Skeletal muscle tissue (tissue), 4 donors: ENCODE results near the gene PLIN1. TPM values are rescaled to one million over a fixed set of nuclear protein-coding genes. Genes with fewer than 3 reads are reported as not detected.

ENCODE experiments used
- H3K27ac ChIP-seq: one replicate; pipeline ENCODE4 v1.7.0; 2013; ENCODE audit warnings: mild to moderate bottlenecking, low read depth, low read length, inconsistent platforms
- H3K27me3 ChIP-seq, 3 donors: one replicate each; pipeline ENCODE4 v1.7.0; 2013; ENCODE audit warnings: low read length in 3 of 3; ENCODE audit not compliant: control insufficient read depth in 3 of 3, insufficient read depth in 3 of 3
- H3K36me3 ChIP-seq, 3 donors: one replicate each; pipeline ENCODE4 v1.7.0; 2013; ENCODE audit warnings: low read length in 3 of 3; ENCODE audit not compliant: control insufficient read depth in 3 of 3, insufficient read depth in 3 of 3
- H3K4me1 ChIP-seq, 3 donors: one replicate each; pipeline ENCODE4 v1.7.0; 2013; ENCODE audit warnings: low read length in 3 of 3, mild to moderate bottlenecking in 3 of 3; ENCODE audit not compliant: control insufficient read depth in 3 of 3, insufficient read depth in 3 of 3
- H3K4me3 ChIP-seq, 3 donors: one replicate each; pipeline ENCODE4 v1.7.0; 2013; ENCODE audit warnings: low read length in 3 of 3
- H3K9ac ChIP-seq, 3 donors: one replicate each; pipeline ENCODE4 v1.7.0; 2013; ENCODE audit warnings: low read length in 3 of 3, mild to moderate bottlenecking in 3 of 3, moderate library complexity in 2 of 3, low read depth in 1 of 3
- H3K9me3 ChIP-seq, 3 donors: one replicate each; pipeline ENCODE4 v1.7.0; 2013; ENCODE audit warnings: low read length in 3 of 3; ENCODE audit not compliant: control insufficient read depth in 3 of 3
- total RNA-seq: library from RNA; depleted of rRNA; stranded (reverse); fragments of >200 nt; gene quantifications from one replicate; pipeline ENCODE4 v1.2.3, GENCODE V29; 2014
- donor health status: Osteomylitis.

PLIN1 gene, protein sequence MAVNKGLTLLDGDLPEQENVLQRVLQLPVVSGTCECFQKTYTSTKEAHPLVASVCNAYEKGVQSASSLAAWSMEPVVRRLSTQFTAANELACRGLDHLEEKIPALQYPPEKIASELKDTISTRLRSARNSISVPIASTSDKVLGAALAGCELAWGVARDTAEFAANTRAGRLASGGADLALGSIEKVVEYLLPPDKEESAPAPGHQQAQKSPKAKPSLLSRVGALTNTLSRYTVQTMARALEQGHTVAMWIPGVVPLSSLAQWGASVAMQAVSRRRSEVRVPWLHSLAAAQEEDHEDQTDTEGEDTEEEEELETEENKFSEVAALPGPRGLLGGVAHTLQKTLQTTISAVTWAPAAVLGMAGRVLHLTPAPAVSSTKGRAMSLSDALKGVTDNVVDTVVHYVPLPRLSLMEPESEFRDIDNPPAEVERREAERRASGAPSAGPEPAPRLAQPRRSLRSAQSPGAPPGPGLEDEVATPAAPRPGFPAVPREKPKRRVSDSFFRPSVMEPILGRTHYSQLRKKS
- total RNA-seq, result 39.7 TPM

DNA sequence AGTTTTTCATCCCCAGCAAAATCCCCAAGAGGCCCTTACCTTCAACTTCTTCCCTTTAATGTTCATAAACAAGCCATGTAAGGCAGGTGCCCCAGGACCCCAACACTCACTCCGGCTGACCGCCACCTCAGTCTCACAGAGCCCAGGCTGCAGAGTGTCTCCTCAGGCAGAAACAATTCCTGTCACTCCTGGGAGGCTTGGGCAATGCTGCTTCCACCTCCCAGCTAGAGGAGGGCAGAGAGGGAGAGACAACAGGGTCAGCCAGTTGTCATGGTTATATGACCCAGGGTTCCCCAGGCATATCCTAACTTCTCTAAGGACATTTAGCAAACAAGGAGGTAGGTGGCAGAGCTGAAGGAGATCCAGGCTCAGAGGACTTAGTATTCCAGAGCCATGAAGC lies at the start of gene PLIN1:
TSS of gene PLIN1 (minus strand) at position 156 of the 400 bp plus-strand sequence. CDS start 1,878 bp downstream, outside the sequence.
- Histone ChIP-seq H3K27ac (peak within 1 kb of the TSS; percentile 9), H3K9me3 (no peaks in the 10 kb centered on the region), H3K9ac (peak within 1 kb of the TSS in 1 of 3 donors; percentile 40), H3K36me3 (peaks cover 0 to 4% (median 2%) of the 10 kb centered on the region in 3 donors), H3K4me3 (no peak within 1 kb of the TSS), H3K4me1 (peaks cover 16 to 26% (median 23%) of the 10 kb centered on the region in 3 donors), H3K27me3 (no peaks in the 10 kb centered on the region)

DNA sequence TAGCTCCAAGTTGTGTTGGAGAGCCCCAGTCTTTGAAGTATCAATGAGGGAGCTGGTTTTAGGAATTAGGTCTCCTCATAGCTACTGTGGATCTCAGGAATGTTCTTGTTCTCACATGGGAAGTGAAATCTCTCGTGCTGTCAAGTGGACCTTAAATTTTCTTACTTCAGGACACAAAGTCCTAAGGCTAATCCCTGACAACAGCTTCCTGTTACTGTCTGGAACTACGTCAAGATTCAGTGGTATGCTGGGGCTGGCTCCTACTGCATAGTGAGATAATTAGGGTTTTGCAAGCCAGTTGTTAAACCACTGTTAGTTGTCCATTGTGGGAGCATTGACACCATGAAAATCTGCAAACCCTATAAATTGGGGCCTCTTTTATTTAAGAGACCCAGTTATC lies 49.1 kb upstream of the PLIN1 start:
- Histone ChIP-seq H3K36me3 (no peaks in the 10 kb centered on the region), H3K27me3 (peaks cover 0 to 4% (median 0%) of the 10 kb centered on the region in 3 donors), H3K27ac (no peak overlapping the region), H3K4me1 (peaks cover 2 to 8% (median 6%) of the 10 kb centered on the region in 3 donors), H3K4me3 (no peak overlapping the region), H3K9ac (no peak overlapping the region), H3K9me3 (peaks cover 0 to 4% (median 0%) of the 10 kb centered on the region in 3 donors)

DNA sequence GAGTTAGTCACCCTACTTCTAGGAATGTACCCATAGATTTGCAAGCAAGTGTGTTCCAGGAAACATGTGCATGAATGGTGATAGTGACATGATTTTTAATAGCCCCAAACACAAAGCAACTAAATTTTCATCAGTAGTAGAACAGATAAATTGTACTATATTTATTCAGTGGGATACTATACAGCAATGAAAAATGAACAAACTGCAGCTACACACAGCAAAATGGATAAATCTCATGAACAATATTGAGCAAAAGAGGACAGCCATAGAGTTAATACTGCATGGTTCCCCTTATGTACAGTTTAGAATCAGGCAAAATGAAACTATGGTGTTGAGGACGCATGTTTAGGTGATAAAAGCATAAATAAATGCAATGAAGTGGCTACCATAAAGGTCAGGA lies 45.9 kb upstream of the PLIN1 start:
- Histone ChIP-seq H3K27me3 (peaks cover 0 to 5% (median 0%) of the 10 kb centered on the region in 3 donors), H3K9ac (no peak overlapping the region), H3K4me3 (no peak overlapping the region), H3K27ac (no peak overlapping the region), H3K9me3 (peaks cover 0 to 4% (median 0%) of the 10 kb centered on the region in 3 donors), H3K4me1 (peaks cover 2 to 8% (median 6%) of the 10 kb centered on the region in 3 donors), H3K36me3 (no peaks in the 10 kb centered on the region)

GRCh38 chr15:89724621-89725020 lies 45.5 kb upstream of the PLIN1 start:
- Histone ChIP-seq H3K4me1 (peaks cover 2 to 8% (median 6%) of the 10 kb centered on the region in 3 donors), H3K27me3 (peaks cover 0 to 5% (median 0%) of the 10 kb centered on the region in 3 donors), H3K9ac (no peak overlapping the region), H3K36me3 (no peaks in the 10 kb centered on the region), H3K9me3 (peaks cover 0 to 4% (median 0%) of the 10 kb centered on the region in 3 donors), H3K4me3 (no peak overlapping the region), H3K27ac (no peak overlapping the region)

DNA sequence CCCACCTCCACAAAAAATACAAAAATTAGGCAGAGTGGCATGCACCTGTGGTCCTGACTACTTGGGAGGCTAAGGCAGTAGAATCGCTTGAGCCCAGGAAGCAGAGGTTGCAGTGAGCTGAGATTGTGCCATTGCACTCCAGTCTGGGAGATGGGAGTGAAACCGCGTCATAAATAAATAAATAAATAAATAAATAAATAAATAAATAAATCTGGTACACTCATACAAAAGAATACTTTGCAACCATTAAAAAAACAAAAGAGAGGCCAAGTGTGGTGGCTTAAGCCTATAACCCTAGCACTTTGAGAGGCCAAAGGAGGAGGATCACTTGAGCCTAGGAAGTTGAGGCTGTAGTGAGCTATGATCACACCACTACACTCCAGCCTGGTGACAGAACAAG lies 43.9 kb upstream of the PLIN1 start:
- Histone ChIP-seq H3K27me3 (peaks cover 0 to 5% (median 0%) of the 10 kb centered on the region in 3 donors), H3K9me3 (peaks cover 0 to 4% (median 0%) of the 10 kb centered on the region in 3 donors), H3K36me3 (no peaks in the 10 kb centered on the region), H3K4me3 (no peak overlapping the region), H3K9ac (no peak overlapping the region), H3K4me1 (peaks cover 0 to under 1% (median under 1%) of the 10 kb centered on the region in 3 donors), H3K27ac (no peak overlapping the region)

GRCh38 chr15:89714775-89715174 lies 35.6 kb upstream of the PLIN1 start:
- H3K4me1 ChIP-seq, result no peaks in the 10 kb centered on the region
- H3K9me3 ChIP-seq, result no peaks in the 10 kb centered on the region
- H3K9ac ChIP-seq, result no peak overlapping the region
- H3K27ac ChIP-seq, result no peak overlapping the region
- H3K36me3 ChIP-seq, result no peaks in the 10 kb centered on the region
- H3K4me3 ChIP-seq, result no peak overlapping the region
- no peaks in the 10 kb centered on the region for H3K27me3 ChIP-seq

DNA sequence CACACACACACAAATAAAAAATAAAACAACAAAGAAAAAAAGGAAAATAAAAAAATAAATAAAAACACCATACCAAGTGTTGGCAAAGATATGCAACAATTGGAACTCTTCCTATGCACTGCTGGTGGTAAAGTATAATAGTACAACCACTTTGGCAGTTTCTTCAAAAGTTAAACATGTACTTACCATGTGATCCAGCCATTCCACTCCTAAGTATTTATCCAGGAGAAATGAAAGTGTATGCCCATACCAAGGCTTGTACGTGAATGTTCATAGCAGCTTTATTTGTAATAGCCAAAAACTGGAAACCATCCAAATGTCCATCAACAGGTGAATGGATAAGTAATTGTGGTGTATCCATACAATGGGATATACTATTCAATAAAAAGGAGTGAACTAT lies 28.4 kb upstream of the PLIN1 start:
- Histone ChIP-seq H3K27me3 (no peaks in the 10 kb centered on the region), H3K9me3 (no peaks in the 10 kb centered on the region), H3K4me1 (no peaks in the 10 kb centered on the region), H3K4me3 (no peak overlapping the region), H3K36me3 (no peaks in the 10 kb centered on the region), H3K27ac (no peak overlapping the region), H3K9ac (no peak overlapping the region)

DNA sequence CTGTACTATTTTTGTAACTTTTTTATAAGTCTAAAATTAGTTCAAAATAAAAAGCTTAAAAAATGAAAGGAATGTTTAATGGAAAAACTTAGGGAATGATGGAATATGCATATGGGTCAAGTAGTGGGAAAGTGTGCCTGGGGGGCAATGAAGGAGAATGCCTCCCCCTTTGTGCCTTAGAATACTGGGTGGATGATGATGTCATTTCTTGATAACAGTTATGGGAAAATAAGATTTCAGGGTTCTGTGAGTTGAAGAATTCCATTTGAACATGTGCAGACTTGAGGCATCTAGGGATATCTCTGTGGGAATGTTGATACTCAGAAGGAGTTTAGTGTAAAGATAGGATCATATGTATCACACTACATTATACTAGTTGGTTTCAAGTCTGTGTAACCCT lies 25.2 kb upstream of the PLIN1 start:
- no peak overlapping the region for H3K4me3 ChIP-seq
- H3K27me3 ChIP-seq, result peaks cover 0 to 9% (median 3%) of the 10 kb centered on the region in 3 donors
- no peak overlapping the region for H3K27ac ChIP-seq
- H3K36me3 ChIP-seq, result no peaks in the 10 kb centered on the region
- H3K4me1 ChIP-seq, result no peaks in the 10 kb centered on the region
- H3K9me3 ChIP-seq, result no peaks in the 10 kb centered on the region
- no peak overlapping the region for H3K9ac ChIP-seq

GRCh38 chr15:89695198-89695597 lies 16.0 kb upstream of the PLIN1 start:
- H3K36me3 ChIP-seq, result no peaks in the 10 kb centered on the region
- H3K9me3 ChIP-seq, result no peaks in the 10 kb centered on the region
- no peak overlapping the region for H3K9ac ChIP-seq
- H3K27ac ChIP-seq, result no peak overlapping the region
- no peak overlapping the region for H3K4me3 ChIP-seq
- H3K4me1 ChIP-seq, result peaks cover 3 to 7% (median 4%) of the 10 kb centered on the region in 3 donors
- no peaks in the 10 kb centered on the region for H3K27me3 ChIP-seq

GRCh38 chr15:89693696-89694095 lies 14.5 kb upstream of the PLIN1 start:
- H3K4me3 ChIP-seq, result no peak overlapping the region
- no peaks in the 10 kb centered on the region for H3K27me3 ChIP-seq
- no peaks in the 10 kb centered on the region for H3K36me3 ChIP-seq
- H3K4me1 ChIP-seq, result peaks cover 4 to 13% (median 4%) of the 10 kb centered on the region in 3 donors
- H3K9me3 ChIP-seq, result no peaks in the 10 kb centered on the region
- no peak overlapping the region for H3K27ac ChIP-seq
- H3K9ac ChIP-seq, result no peak overlapping the region
